ENCODE data around the gene PAPLN.

DNA sequence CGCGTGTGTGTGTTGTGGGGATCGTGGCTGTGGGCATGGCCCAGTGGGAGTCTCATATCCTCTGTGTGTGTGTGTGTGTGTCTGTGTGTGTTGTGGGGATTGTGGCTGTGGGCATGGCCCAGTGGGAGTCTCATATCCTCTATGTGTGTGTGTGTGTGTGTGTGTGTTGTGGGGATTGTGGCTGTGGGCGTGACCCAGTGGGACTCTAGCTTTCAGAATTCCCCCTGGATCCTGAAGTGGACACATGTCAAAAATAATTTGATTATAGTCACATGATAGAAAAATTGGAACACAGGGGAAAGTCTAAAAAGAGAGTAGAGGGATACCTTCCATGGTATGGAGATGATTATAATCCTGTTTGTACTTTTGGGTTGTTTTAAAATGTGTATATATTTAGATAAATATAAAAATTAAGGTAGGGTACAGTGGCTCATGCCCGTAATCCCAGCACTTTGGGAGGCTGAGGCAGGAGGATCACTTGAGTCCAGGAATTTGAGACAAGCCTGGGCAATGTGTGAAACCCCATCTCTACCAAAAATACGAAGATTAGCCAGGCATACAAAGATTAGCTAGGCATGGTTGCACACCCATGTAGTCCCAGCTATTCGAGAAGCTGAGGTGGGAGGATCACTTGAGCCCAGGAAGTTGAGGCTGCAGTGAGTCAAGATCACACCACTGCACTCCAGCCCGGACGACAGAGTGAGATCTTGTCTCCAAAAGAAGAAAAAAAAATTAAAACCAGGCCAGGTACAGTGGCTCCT lies 11.0 kb downstream of the PAPLN start:
- TF ChIP-seq POLR2A (IDR thresholded peaks at IDR 0.05) (no peak), EP300 (IDR thresholded peaks at IDR 0.05; ENCODE audit: low read depth) (no peak)
- TF ChIP-seq, protein P1, sequence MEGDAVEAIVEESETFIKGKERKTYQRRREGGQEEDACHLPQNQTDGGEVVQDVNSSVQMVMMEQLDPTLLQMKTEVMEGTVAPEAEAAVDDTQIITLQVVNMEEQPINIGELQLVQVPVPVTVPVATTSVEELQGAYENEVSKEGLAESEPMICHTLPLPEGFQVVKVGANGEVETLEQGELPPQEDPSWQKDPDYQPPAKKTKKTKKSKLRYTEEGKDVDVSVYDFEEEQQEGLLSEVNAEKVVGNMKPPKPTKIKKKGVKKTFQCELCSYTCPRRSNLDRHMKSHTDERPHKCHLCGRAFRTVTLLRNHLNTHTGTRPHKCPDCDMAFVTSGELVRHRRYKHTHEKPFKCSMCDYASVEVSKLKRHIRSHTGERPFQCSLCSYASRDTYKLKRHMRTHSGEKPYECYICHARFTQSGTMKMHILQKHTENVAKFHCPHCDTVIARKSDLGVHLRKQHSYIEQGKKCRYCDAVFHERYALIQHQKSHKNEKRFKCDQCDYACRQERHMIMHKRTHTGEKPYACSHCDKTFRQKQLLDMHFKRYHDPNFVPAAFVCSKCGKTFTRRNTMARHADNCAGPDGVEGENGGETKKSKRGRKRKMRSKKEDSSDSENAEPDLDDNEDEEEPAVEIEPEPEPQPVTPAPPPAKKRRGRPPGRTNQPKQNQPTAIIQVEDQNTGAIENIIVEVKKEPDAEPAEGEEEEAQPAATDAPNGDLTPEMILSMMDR (IDR thresholded peaks at IDR 0.05), result no peak
